SKM-1 (cell line): ENCODE measurements around the gene TRAPPC3L.

Experiments
- DNase-seq: peaks from one replicate; lab custom pipeline; 2025; ENCODE audit not compliant: unreplicated experiment; lab: John Stamatoyannopoulos, UW

TRAPPC3L gene

DNA sequence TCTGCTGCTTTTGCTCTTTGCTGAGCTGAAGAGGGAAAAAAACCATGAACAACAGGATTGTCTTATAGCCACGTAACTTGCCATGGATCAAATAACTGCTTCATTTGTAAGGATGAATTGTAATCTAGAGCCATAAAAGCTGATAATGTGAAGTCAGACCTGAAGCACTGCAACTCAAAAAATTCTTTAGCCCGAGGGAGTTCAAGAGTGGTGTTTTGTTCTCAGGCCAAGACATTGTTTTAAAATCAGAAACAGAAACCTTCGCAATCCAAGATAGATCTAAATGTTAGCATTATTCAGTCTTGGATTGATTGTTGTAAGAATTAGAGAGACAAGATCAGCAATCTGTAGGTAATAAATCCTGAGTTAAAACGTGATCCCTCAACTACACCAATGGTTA is at the start of gene TRAPPC3L:
Gene TRAPPC3L (minus strand): TSS at position 34 of the 400 bp plus-strand sequence. CDS start 170 bp downstream, outside the sequence.
- DNase-seq = no peak

DNA sequence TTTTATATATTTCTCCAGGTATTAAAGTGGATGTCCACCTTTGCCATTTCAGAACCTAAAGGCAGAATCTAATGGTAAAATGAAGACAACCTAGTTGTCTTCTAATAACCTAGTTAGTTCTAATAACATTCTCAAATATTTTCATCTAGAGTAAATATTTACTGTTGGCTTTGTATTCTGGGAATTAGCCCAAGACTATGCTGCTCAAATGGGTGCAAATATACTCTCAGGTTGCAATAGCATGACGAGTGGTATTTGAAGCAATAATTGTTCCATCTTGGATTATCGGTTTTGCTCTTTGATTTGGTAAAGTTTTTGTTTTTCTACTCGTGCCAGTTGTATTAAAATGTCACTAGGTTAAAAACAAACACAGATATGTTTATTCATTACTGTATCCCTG is 49.8 kb upstream of the TRAPPC3L start:
- DNase-seq = no peak

DNA sequence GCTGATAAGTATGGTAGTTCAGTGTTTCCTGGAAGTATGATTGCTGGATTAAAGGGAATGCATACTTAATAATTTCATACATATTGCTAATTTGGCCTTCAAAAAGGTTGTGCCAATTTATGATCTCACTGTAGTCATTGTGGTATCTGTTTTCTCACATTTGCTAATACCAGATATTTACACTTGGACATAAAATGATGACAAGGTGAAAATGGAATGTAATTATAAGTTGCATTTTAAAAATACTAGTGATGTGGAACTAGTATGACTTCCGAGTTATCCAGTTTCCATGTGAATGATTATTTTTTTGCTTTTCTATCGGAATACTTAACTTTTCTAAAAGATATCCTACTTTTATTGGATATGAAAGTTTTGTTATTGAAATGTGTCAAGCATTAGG is 41.3 kb upstream of the TRAPPC3L start:
- no peak for DNase-seq

DNA sequence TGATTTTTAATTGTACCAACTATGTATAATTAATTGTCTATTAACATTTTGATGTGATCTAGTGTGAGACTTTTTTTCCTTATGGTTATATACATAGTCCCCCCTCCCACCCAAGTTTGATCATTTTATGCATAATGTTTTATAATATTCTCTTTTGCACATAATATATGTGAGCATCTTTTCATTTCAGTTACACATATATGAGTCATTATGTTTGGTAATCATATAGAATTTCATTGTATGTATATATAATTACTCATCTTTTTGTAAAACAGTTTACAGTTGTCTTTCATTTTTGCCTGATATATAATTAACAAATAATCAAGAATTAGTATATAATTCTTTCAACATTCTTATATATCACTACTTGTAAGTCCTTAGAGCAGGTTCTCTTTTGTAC is 40.8 kb upstream of the TRAPPC3L start:
- no peak for DNase-seq

DNA sequence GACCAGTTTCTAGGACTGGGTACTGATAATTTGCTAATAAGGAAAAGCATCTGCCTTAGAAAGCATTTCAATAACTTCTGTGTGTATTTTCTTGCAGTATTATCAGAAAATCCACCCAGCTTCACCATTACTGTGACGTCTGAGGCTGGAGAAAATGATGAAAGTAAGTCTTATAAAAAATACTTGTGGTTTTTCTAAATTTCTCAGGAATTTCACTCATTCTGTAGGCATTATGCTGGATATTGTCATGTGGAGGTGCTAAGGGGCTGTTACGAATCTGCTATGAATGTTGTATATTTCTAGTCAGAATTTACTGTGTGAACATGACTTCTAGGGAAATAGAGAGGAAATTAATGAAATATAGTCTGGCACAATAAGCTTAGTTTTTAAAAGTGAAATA is 34.7 kb upstream of the TRAPPC3L start:
- no peak for DNase-seq

DNA sequence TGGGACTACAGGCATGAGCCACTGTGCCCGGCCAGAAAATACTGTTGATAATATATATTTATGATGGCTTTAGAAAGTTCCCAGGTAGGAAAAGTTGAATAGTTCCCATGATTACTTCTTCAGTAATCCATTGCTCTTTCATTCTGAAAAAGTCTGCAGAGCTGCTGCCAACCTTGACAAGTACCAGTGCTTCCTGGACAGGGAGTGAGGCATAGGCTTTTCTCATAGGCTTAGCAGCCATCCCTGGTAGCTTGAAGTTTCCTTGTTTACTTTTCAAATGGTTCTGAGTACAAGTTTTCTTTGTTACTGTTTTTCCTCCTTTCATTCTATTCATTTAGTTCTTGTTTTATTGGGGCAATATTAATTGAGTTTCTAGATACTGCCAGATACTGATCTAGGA is 33.7 kb upstream of the TRAPPC3L start:
- no peak for DNase-seq

DNA sequence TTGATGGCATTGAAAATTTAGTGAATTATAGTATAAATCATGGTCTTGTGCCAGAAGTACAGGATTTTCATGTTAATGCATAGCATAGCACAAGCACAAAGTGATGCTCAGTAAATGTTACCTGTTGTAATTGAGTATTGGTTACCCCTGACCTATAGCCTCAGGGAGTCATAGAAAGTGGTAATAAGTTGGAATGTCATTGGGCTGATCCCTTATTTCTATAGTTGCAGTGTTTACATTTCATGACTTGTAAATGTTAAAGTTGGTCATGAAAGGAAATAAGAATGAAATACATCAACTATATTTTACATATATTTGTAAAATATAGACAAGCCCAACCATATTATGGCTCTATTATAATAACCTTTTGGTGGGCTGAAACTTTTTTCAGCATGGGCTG is 32.9 kb upstream of the TRAPPC3L start:
- no peak for DNase-seq

DNA sequence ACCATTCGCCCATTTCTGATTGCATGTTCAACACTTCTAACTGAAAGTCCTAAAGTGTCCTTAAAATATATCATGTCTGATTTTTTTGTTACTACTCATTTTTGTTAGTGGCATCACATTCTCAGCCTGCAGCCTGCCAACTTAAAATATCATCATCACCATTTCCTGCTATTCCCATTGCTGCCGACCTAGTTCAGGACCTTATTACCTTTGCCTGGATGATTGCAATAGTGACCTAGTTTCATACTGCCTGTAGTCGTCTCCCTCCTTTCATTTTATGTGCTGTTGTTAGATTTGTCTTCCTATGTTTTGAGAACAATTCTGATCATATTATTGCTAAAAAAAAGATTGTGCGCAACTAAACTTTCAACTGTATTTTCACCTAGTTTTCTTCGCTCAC is 32.0 kb upstream of the TRAPPC3L start:
- no peak for DNase-seq

DNA sequence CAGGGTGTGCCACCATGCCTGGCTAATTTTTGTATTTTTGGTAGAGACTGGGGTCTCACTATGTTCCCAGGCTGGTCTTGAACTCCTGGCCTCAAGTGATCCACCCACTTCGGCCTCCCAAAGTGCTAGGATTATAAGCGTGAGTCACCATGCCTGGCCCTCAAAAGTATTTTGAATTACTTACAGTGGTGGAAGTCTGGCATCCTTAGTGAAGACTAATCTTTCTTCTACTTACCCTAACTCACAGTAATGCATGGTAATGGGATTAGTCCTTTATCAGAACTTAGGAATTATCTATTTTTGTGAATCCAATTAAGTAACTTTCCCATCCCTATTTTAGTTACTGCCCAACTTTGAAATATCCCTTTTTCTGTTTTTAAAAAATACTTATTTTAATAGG is 29.7 kb upstream of the TRAPPC3L start:
- no peak for DNase-seq

DNA sequence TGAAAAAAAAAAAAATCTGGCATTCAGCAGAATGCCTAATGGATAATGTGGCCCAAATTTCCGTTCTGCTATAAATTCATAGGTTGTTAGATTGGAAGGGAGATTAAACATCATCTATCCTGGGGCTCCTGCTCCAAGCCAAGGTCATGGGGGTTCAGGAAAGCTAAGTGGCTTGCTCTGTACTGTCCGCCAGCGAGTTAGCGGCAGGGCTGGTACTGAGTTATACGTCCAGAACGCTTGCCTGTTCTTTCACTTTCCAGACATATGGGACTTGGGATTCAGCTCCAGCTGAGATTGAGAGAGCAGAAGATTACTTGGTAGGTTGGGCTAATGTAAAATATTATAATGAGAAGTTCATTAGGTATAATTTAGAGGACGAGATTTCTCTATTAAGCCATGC is 26.7 kb upstream of the TRAPPC3L start:
- no peak for DNase-seq

DNA sequence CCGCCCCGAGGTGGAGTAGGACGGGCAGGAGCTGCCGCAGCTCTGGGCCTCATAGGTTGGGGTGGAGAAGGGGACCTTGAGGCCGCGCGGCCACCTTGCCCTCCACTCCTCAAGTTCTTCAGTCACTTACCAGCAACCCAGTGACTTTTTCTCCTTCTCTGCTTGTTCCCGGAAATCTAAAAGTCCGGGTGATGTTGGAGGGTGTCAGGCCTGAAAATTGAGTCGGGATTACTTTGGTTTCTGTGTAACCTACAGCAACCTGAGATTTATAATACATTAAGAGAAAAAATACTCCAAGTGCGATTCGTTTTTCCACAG is 26.2 kb upstream of the TRAPPC3L start:
- DNase-seq = no peak

DNA sequence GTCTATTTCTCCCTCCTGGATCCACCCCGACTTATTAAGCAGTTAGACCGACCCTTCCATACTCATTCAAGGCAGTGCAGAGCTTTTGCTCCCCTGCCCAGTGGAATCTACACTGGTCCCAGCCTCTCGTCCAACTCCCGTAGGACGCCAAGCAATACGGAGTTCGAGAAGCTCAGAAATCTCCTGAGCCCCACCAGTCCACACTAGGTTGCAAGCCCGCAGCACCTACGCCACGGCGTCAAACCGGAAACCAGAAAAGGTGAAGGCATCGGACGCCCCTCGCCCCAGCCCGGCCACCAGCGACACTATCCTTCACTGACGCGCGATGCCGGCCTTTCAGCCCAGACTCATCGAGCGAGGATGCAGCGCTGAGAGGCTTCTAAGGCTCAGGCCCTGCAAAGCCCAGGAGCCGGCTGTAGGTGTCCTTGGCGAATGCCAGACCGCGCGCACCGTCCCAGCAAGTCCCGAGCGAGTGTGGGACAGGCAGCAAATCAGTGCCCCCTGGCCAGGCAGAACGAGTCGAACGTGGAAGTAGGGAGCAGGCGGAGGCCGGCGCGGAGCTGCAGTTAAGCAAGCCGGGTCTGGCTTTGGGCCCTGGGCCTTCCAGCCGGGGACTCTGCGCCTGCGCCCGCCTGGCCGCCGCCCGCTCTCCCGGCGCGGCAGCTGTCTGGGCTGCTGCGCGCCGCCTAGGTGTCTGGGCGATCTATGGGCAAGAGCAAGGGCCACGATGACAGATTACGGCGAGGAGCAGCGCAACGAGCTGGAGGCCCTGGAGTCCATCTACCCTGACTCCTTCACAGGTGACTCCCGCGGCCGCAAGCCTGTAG is 25.6 kb upstream of the TRAPPC3L start, which contains the start of gene RWDD1:
Gene RWDD1 (plus strand): TSS at position 649 of the 827 bp plus-strand sequence. CDS start 79 bp downstream, at position 728.
- DNase-seq = peak; percentile 96

DNA sequence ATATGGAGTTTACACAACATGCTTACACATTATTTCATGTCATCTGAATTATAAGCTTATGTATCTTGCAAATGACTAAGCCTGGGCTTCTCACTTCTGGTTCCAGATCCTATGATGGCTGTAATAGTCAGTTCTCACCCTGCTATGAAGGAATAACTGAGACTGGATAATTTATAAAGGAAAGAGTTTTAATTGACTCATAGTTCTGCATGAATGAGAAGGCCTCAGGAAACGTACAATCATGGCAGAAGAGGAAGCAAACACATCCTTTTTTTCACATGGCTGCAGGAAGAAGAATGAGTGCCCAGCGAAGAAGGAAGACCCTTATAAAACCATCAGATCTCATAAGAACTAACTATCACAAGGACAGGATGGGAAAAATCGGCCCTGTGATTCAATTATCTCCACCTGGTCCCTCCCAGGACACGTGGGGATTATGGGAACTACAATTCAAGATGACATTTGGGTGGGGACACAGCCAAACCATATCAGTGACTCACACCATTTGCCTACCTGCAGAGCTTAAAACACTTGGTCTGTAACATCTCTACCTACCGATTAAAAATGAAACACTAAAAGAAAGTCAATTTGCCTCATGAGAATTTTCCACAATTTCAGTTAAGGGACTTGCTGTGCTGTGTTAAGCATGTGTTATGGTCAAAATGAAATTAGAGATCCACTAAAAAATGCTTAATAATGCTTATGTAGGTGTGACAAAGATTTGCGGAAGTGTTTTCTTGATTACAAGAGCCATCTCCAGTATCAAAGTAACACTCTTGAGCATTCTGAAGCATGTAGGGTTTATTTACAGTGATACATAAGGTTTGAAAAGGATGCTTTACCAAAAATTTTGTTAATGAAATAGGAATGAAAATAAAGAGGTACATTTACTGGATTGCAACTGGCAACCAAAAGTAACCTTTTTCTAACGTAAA is 23.6 kb upstream of the TRAPPC3L start:
- no peak for DNase-seq

DNA sequence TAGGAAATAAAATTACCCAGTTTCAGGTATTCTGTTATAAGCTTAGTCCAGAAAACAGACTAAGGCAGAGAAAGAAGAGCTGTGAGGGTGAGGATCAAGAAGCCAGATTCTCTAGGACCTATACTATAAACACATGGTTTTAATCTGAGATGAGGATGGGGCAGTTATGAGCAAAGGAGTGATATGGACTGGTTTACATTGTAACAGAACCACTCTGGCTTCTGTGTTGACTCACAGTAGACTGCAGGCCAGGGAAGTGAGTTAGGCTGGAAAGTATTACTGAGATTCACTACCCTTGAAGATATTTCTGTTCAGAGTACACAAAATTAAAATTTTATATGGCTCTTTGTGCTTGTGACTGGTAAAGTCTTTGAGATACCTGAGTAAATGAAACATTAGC is 22.6 kb upstream of the TRAPPC3L start:
- DNase-seq = no peak

DNA sequence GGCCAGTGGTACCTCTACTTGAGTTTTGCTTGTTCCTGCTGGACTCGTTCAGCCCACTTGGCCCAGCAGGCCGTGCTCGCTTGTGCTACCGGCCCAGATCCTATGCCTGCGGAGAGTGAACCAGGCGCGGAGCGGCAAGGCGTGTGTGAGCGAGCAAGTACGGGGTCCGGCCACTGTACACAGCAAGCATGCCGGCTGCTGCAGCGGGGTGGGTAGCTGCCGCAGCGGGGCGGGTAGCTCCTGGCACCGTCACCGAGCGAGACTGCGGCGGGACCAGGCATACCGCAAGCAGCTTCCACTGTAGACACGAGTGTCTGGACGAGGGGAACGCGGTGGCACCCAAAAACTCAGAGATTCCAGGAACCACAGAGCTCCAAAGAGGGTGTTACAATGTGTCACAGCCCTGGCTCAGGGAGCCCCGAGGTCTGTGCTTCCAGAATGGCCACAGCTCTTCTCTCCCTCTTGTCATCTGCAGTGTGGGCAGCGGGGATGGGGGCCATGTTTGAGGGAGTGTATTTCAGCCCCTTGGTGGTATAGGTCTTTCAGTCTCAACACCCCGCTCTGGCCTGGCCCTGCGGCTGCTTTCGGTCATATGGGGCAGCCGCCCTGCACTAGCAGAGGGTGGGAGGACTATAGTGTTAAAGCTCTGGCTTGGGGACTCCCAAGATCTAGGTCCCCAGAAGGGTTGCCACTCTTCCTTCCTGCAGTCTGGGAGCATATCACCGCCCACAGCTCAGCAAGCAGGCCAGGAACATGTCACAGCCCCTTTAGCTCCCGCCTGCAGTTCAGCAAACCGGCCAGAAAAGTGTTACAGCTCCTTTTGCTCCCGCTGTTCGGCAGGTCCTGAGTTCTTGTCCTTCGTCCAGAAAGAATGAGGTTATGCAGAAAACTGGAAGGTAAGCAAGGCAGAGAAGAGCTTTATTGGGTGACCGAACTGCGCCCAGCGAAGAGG is 19.7 kb upstream of the TRAPPC3L start:
- DNase-seq = no peak

DNA sequence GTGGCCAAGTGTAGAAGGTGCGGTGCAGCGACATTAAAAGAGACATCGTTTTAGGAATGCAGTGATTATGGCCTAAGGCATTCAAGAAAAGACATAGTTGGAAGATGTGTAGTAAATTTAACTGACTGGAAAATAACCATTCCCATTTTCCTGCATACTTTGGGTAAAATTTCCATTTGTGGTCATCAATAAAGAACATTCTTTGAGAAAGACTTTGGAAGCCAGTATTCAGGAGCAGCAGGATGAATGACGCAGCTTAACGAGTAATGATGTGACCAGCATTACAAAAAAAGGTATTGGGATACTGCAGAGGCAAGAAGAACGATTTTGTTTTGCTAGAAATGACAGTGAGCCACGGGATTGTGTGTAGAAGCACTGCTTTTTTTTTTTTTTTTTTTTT is 18.8 kb upstream of the TRAPPC3L start:
- DNase-seq = no peak

DNA sequence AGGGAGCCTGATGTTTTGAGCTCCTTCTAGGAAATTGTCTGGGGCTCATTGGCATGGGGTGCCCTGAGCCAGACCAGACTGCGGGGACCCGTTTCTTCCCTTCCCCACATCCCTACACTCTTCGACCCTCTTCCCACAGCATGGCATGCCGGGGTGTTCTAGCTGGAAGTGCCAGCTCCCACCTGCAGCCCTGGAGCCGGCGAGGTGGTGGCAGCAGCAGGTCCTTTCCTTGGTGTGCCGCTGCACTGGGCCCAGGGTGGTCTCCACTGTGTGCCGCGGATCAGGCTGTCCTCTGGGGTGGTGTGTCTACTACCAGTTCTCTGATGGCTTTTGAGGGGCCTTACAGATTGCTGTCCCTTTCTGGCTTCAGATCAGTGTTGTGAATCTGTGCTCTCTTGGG is 18.3 kb upstream of the TRAPPC3L start:
- DNase-seq = no peak

DNA sequence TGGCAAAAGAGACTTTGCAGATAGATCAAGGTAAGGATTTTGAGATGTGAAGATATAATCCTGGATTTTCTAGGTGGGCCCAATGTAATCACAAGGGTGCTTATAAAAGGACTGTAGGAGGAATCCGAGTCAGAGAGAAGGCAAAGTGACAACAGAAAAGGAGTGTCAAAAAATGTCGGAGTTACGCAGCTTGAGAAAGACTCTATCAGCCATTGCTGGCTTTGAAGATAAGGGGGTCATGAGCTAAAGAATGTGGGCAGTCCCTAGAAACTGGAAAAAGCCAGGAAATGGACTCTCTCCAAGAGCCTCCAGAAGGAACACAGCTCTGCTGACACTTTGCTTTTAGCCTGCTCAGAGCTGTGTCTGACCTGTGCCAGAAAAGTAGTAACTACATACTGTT is 17.1 kb upstream of the TRAPPC3L start:
- DNase-seq = no peak

DNA sequence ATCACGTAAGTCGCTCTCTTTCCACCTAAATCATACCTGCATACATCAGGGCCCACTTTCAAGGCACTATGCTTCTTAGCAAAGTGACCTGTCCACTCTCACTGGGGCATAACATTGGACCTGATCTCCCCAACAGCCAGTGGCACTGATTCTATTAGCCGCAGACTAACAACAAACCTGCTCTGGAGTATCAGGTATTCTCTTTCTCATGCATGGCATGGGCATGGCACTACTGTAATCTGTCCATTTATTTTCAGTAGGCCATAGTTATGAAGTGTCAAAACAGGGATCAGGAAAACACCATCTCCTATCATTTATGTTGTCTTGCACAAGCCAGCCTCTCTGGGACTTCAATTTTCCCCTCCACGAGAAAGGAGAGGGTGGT is 16.5 kb upstream of the TRAPPC3L start:
- no peak for DNase-seq

DNA sequence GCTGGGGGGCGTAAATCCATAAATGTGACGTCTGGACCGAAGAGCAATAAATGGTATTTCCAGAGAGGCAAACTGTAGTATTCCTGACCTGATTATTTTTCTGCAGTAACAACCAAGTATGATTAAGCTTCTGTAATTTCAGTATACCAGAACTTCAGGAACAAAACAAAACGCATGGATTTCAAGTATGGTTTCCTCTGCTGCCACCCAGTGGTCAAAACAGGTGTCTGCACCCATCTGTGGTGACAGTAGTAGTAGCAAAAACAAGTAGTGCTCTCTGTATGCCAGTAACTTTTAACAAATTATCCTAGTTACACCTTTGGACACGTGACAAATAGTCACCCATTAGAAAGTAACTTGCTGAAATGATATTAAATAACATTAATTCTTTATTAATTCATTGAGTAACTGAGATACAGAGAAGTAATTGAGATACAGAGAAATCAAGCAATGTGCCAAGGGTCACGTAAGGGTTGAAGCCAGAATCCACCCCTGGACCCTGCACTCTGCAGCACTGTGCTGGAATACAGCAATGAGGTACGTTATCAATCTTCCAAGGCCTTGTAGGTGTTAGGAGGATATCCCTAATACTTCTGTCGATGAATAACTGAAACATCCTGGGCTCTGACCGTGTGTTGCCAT is 16.0 kb upstream of the TRAPPC3L start:
- DNase-seq = peak; percentile 66

DNA sequence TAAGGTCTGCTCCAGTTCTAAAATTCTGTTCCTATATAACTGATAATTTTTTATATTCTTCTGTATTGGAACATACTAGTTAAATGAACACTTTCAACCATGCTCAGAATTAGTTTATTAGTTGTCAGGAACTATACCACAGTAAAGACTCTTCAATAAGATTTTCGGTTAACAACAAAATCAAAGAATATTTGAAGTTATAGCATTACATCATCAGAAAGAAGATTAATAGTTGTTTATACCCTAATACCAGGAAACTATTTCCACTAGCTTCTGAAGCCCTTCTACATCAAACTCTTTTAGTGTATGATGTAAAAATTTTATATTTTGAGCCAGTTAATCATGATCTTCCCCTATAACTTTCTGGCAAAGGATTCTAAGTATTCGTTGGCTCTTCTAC is 14.6 kb upstream of the TRAPPC3L start:
- no peak for DNase-seq
